Ascending aorta (tissue), 2 donors: Measurements from ENCODE around the gene NRL. TPM values are rescaled to one million over a fixed set of nuclear protein-coding genes. Genes with fewer than 3 reads are reported as not detected.

Experiments
- DNase-seq, 2 donors: peaks; one replicate each; pipeline ENCODE4 v3.0.0-alpha.2; 2019; ENCODE audit warnings: low spot score in 2 of 2
- H3K27ac ChIP-seq, 2 donors: fragments of 200-600 bp; sonication (generic); one replicate each; pipeline ENCODE4 v1.5.1; 2016 to 2017; ENCODE audit warnings: mild to moderate bottlenecking in 1 of 2
- H3K27me3 ChIP-seq: fragments of 200-600 bp; sonication (generic); one replicate; pipeline ENCODE4 v1.5.1; 2017
- H3K36me3 ChIP-seq, 2 donors: fragments of 200-600 bp; sonication (generic); one replicate each; pipeline ENCODE4 v1.5.1; 2016
- H3K4me1 ChIP-seq, 2 donors: fragments of 200-600 bp; sonication (generic); one replicate each; pipeline ENCODE4 v1.5.1; 2016 to 2017; ENCODE audit warnings: mild to moderate bottlenecking in 1 of 2
- H3K4me3 ChIP-seq, 2 donors: fragments of 200-600 bp; sonication (generic); one replicate each; pipeline ENCODE4 v1.5.1; 2016 to 2017; ENCODE audit warnings: mild to moderate bottlenecking in 1 of 2
- H3K9me3 ChIP-seq, 2 donors: fragments of 200-600 bp; sonication (generic); one replicate each; pipeline ENCODE4 v1.5.1; 2016
- CTCF ChIP-seq, 3 experiments: fragments of 200-600 bp in 2 of 3; fragments of 450-650 bp in 1 of 3; sonication (generic) in 2 of 3; IDR thresholded peaks; one replicate each; pipeline ENCODE4 v1.5.1; 2016 to 2019; ENCODE audit warnings: antibody characterized with exemption in 3 of 3, mild to moderate bottlenecking in 1 of 3, moderate library complexity in 1 of 3
- intact Hi-C: fragments of 100-400 bp; cut with DNase I; formaldehyde crosslinking; loops from one replicate; pipeline ENCODE4 v1.15.1; 2023
- total RNA-seq: library from RNA; depleted of rRNA; stranded (reverse); fragments of >200 nt; gene quantifications from one replicate; pipeline ENCODE4 v1.1.0, GENCODE V29; 2016

NRL gene
- total RNA-seq, 1 donor from 2014 or later: not detected

DNA sequence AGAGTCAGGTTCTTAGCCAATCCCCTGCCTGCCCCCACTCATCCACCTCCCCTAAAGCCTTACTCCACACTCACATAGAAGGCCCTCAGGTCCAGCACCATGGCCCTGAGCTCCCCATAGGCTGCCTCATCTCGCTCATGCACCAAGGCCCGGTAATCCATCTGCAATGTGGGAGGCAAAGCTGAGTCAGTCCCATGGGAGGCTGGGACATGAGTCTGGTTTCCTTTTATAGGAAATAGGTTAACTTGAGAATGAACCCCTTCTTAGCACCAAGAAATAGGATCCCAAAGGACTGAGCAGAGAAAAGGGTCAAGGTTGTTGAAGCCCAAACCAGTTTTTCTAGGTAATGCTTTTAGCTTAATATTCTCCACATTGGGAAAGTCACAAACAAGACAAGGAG, 28.8 kb upstream of the NRL start:
- no peak for DNase-seq
- H3K4me1 ChIP-seq: peaks cover 23 to 36% of the 10 kb centered on the region in 2 donors
- no peak overlapping the region for H3K4me3 ChIP-seq
- no peaks in the 10 kb centered on the region for H3K9me3 ChIP-seq
- TF ChIP-seq CTCF (IDR thresholded peaks at IDR 0.05): no peak
- H3K27ac ChIP-seq: no peak overlapping the region
- H3K36me3 ChIP-seq: peaks cover 2 to 8% of the 10 kb centered on the region in 2 donors
- no peaks in the 10 kb centered on the region for H3K27me3 ChIP-seq
- intact Hi-C loops: loop anchor here (10.0 kb wide), 1 partner anchor 839 kb away; the partner anchor contains the start of genes BCL2L2 and PPP1R3E

DNA sequence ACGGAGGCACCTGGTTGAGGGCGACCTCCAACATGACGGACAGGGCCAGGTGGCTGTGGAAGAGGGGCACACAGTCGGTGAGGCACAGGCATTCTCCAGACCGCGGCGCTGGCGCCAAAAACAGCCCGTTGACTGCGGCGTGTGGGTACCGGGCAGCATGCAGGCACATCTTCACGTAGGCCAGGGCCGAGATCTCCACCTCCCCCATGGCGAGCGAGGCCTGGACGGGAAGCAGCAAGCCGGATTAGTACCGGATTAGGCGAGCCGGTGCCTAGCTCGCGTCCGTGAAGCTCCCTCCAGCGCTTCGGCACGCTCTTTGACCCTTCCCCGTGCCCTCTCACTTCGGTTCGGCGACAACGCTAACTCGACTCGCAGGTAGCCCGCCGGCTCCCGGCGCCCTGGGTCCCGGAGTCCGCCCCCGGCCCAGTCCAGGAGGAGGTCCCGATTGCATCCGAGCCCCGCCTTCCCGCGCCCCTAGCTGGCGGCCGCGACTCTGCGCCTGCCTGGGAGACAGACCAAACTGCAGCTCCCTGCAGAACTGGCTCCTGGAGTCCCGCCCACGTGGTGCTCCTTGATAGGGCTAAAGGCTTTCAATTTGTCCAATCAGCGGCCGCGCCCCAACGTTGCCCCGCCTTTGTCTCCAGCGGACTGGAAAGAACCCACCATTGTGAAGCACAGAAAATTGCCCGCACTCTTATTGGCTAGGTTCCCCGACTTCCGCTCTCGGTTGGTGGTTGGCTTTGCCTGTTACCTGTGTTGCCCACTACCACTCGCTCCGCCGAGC, 26.5 kb upstream of the NRL start, which contains the start of gene EMC9:
EMC9 (minus strand) TSS at position 495 of the 784 bp plus-strand sequence; CDS start at position 208, 287 bp downstream.
- Histone ChIP-seq H3K4me3 (peak within 1 kb of the TSS; percentile 80 to 81), H3K27me3 (no peaks in the 10 kb centered on the region), H3K27ac (peak within 1 kb of the TSS; percentile 76 to 89), H3K36me3 (peaks cover 11 to 18% of the 10 kb centered on the region in 2 donors), H3K9me3 (no peaks in the 10 kb centered on the region), H3K4me1 (peaks cover 18 to 39% of the 10 kb centered on the region in 2 donors)
- intact Hi-C loops: loop anchor here (1.0 to 10.0 kb wide), 3 partner anchors 26 to 836 kb away; partner anchors contain the start of genes BCL2L2, PPP1R3E and TINF2
- peak; percentile 100 for DNase-seq
- peak; percentile 22 to 74 (median 45) for TF ChIP-seq CTCF (IDR thresholded peaks at IDR 0.05)

DNA sequence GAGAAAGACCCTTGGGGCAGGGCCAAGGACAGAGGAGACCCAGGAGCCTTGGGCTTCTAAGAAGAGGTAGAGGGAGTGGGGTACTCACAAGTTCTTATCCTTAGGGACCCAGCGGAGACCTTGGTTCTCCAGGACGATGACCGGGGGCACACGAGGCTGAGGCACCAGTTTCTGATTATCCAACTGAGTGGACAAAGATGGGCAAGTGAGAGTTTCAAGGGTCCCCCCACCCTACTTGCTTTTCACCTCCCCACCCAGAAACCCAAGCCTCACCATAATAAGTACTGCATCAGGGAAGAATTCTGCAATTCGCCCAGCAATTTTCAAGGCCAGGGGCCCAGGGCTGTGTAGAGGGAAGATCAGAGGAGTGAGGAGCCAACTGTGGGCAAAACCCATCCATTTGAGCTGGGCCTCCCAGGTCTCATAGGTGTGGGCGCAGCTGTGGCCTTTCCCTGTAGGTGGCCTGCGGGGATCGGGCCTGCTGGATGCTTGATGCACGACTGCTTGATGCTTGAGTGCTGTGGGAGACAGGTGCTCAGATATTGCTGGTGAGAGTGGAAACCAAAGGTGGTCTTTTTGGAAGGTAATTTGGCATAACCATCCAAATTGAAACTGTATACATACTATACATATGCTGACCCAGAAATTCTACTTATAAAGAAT, 24.7 kb upstream of the NRL start:
- Histone ChIP-seq H3K4me3 (peak overlapping the region in 1 of 2 donors; percentile 80), H3K9me3 (no peaks in the 10 kb centered on the region), H3K27me3 (no peaks in the 10 kb centered on the region), H3K36me3 (peaks cover 11 to 18% of the 10 kb centered on the region in 2 donors), H3K4me1 (peaks cover 9 to 31% of the 10 kb centered on the region in 2 donors), H3K27ac (peak overlapping the region in 1 of 2 donors; percentile 76)
- TF ChIP-seq CTCF (IDR thresholded peaks at IDR 0.05): no peak
- no peak for DNase-seq
- intact Hi-C loops: no loop called here

DNA sequence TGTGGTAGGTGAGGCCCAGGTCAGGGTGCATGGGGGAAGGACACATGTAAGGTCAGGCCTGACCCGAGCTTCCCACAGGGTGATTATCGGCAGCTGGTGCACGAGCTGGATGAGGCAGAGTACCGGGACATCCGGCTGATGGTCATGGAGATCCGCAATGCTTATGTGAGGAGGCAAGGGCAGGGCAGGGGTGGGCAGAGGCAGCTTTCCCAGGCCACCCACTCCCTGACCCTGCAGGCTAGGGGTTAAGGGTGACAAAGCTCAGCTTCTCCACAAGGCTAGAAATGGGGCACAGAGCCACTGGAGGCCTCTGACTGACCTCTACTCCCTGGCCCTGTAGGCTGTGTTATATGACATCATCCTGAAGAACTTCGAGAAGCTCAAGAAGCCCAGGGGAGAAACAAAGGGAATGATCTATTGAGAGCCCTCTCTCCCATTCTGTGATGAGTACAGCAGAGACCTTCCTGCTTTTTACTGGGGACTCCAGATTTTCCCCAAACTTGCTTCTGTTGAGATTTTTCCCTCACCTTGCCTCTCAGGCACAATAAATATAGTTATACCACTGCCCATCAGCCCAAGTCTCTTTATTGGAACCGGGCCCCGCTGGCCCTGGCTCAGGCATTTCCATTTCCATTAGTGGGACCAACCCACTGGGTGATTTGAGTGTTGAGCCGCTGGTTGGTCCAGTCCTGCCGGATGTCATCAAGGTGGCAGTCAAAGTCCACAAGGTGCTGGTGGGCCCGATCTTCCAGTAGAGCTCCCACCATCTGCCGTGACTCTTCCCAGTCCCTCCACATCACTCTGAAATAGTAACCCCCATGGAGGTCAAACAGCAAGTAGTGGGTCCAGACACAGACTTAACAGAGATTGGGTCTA, 23.9 kb upstream of the NRL start:
- no peak for TF ChIP-seq CTCF (IDR thresholded peaks at IDR 0.05)
- Histone ChIP-seq H3K27me3 (no peaks in the 10 kb centered on the region), H3K36me3 (peaks cover 11 to 18% of the 10 kb centered on the region in 2 donors), H3K4me3 (no peak overlapping the region), H3K9me3 (no peaks in the 10 kb centered on the region), H3K4me1 (peaks cover 9 to 31% of the 10 kb centered on the region in 2 donors), H3K27ac (no peak overlapping the region)
- intact Hi-C loops: no loop called here
- DNase-seq: no peak
